HEK293T (cell line): ENCODE data around the gene KCNQ1.

Experiments used
- ARNT ChIP-seq: fragments of 450-650 bp; IDR thresholded peaks from 2 replicates; pipeline ENCODE4 v1.6.1; 2017; ENCODE audit warnings: mild to moderate bottlenecking
- BHLHE40 ChIP-seq: fragments of 450-650 bp; IDR thresholded peaks from 2 replicates; pipeline ENCODE4 v1.6.1; 2016; ENCODE audit warnings: mild to moderate bottlenecking, moderate library complexity, borderline replicate concordance
- ELF4 ChIP-seq: fragments of 450-650 bp; IDR thresholded peaks from 2 replicates; pipeline ENCODE4 v1.6.1; 2017; ENCODE audit warnings: antibody characterized with exemption
- FOXA1 ChIP-seq: fragments of 450-650 bp; IDR thresholded peaks from 2 replicates; pipeline ENCODE4 v1.6.1; 2016; ENCODE audit warnings: mild to moderate bottlenecking
- FOXM1 ChIP-seq: fragments of 450-650 bp; IDR thresholded peaks from 2 replicates; pipeline ENCODE4 v1.6.1; 2017; ENCODE audit warnings: mild to moderate bottlenecking, borderline replicate concordance
- HDGF ChIP-seq: fragments of 450-650 bp; IDR thresholded peaks from 2 replicates; pipeline ENCODE4 v1.6.1; 2017; ENCODE audit warnings: antibody characterized with exemption, borderline replicate concordance
- L3MBTL2 ChIP-seq: fragments of 450-650 bp; conservative IDR thresholded peaks from 2 replicates; pipeline ENCODE4 v1.6.1; 2016; ENCODE audit warnings: mild to moderate bottlenecking
- LEF1 ChIP-seq: fragments of 450-650 bp; IDR thresholded peaks from 2 replicates; pipeline ENCODE4 v1.6.1; 2017; ENCODE audit warnings: mild to moderate bottlenecking, borderline replicate concordance
- NFRKB ChIP-seq: fragments of 450-650 bp; IDR thresholded peaks from 2 replicates; pipeline ENCODE4 v1.6.1; 2016; ENCODE audit warnings: mild to moderate bottlenecking, moderate library complexity
- PKNOX1 ChIP-seq: fragments of 450-650 bp; IDR thresholded peaks from 2 replicates; pipeline ENCODE4 v1.6.1; 2016
- SP1 ChIP-seq: fragments of 450-650 bp; IDR thresholded peaks from 2 replicates; pipeline ENCODE4 v1.6.1; 2017
- SUZ12 ChIP-seq: fragments of 450-650 bp; IDR thresholded peaks from 2 replicates; pipeline ENCODE4 v1.6.1; 2016; ENCODE audit warnings: mild to moderate bottlenecking
- ZNF384 ChIP-seq: fragments of 450-650 bp; IDR thresholded peaks from 2 replicates; pipeline ENCODE4 v1.6.1; 2016

GRCh38 chr11:2406451-2406850 lies 38.4 kb upstream of the KCNQ1 start:
- TF ChIP-seq PKNOX1 (no peak), LEF1 (no peak), SP1 (no peak), SUZ12 (no peak), HDGF (no peak), BHLHE40 (no peak), ELF4 (no peak), FOXM1 (no peak), FOXA1 (no peak), NFRKB (no peak), ZNF384 (no peak), ARNT (no peak), L3MBTL2 (no peak)
